H9 (cell line): Measurements from ENCODE around the gene CD19. TPM values are rescaled to one million over a fixed set of nuclear protein-coding genes. Genes with fewer than 3 reads are reported as not detected.

Source experiments
- DNase-seq: peaks from one replicate; pipeline ENCODE4 v3.0.0-alpha.2; 2017
- H2AFZ ChIP-seq: one replicate; pipeline ENCODE4 v1.6.1; 2013; ENCODE audit warnings: mild to moderate bottlenecking, low read length, control low read depth, moderate library complexity
- H2AK5ac ChIP-seq: 2 replicates; pipeline ENCODE4 v1.6.1; 2013; ENCODE audit warnings: low read length, control low read depth, mixed read lengths; ENCODE audit not compliant: insufficient read length
- H2BK120ac ChIP-seq: one replicate; pipeline ENCODE4 v1.6.1; 2013; ENCODE audit warnings: low read depth, mild to moderate bottlenecking, low read length, control low read depth, inconsistent platforms; ENCODE audit not compliant: poor library complexity, severe bottlenecking
- H2BK12ac ChIP-seq: 2 replicates; pipeline ENCODE4 v1.6.1; 2013; ENCODE audit warnings: low read length, control low read depth, mixed read lengths, low read depth; ENCODE audit not compliant: insufficient read length
- H2BK15ac ChIP-seq: 2 replicates; pipeline ENCODE4 v1.6.1; 2013; ENCODE audit warnings: low read depth, low read length, control low read depth
- H2BK20ac ChIP-seq: one replicate; pipeline ENCODE4 v1.6.1; 2013; ENCODE audit warnings: low read depth, mild to moderate bottlenecking, low read length, control low read depth, inconsistent platforms; ENCODE audit not compliant: poor library complexity, severe bottlenecking
- H2BK5ac ChIP-seq: 2 replicates; pipeline ENCODE4 v1.6.1; 2013; ENCODE audit warnings: low read length, control low read depth, mixed read lengths; ENCODE audit not compliant: insufficient read length
- H3K14ac ChIP-seq: 2 replicates; pipeline ENCODE4 v1.6.1; 2013; ENCODE audit warnings: low read length, control low read depth; ENCODE audit not compliant: insufficient read depth
- H3K18ac ChIP-seq: 2 replicates; pipeline ENCODE4 v1.6.1; 2013; ENCODE audit warnings: low read depth, mild to moderate bottlenecking, mixed read lengths, low read length, control low read depth; ENCODE audit not compliant: insufficient read length
- H3K23ac ChIP-seq: 2 replicates; pipeline ENCODE4 v1.6.1; 2013; ENCODE audit warnings: low read length, control low read depth, mixed read lengths, low read depth; ENCODE audit not compliant: insufficient read length
- H3K23me2 ChIP-seq: 2 replicates; pipeline ENCODE4 v1.6.1; 2013; ENCODE audit warnings: low read depth, mild to moderate bottlenecking, mixed read lengths, low read length, control low read depth; ENCODE audit not compliant: insufficient read length, poor library complexity, severe bottlenecking
- H3K27ac ChIP-seq: 2 replicates; pipeline ENCODE4 v1.5.1; 2013; ENCODE audit warnings: low read length, control low read depth, mixed read lengths, low read depth; ENCODE audit not compliant: insufficient read length
- H3K27me3 ChIP-seq: 2 replicates; pipeline ENCODE4 v1.6.1; 2013; ENCODE audit warnings: low read length, control low read depth, inconsistent platforms; ENCODE audit not compliant: insufficient read depth
- H3K4ac ChIP-seq: 2 replicates; pipeline ENCODE4 v1.6.1; 2013; ENCODE audit warnings: low read depth, mild to moderate bottlenecking, control low read depth, inconsistent platforms, low read length, moderate library complexity
- H3K4me1 ChIP-seq: 2 replicates; pipeline ENCODE4 v1.6.1; 2013; ENCODE audit warnings: low read length, control low read depth, inconsistent platforms; ENCODE audit not compliant: insufficient read depth
- H3K4me2 ChIP-seq: 2 replicates; pipeline ENCODE4 v1.6.1; 2013; ENCODE audit warnings: low read length, control low read depth, mixed read lengths; ENCODE audit not compliant: insufficient read length, insufficient read depth
- H3K56ac ChIP-seq: 2 replicates; pipeline ENCODE4 v1.6.1; 2013; ENCODE audit warnings: low read depth, mild to moderate bottlenecking, mixed read lengths, low read length, control low read depth; ENCODE audit not compliant: insufficient read length
- H3K79me1 ChIP-seq: 2 replicates; pipeline ENCODE4 v1.6.1; 2013; ENCODE audit warnings: low read depth, mild to moderate bottlenecking, moderate library complexity, low read length, control low read depth, inconsistent platforms; ENCODE audit not compliant: insufficient read depth, poor library complexity, severe bottlenecking
- H3K79me2 ChIP-seq: 2 replicates; pipeline ENCODE4 v1.6.1; 2013; ENCODE audit warnings: low read length, control low read depth, inconsistent platforms; ENCODE audit not compliant: insufficient read depth
- H3K9ac ChIP-seq: 2 replicates; pipeline ENCODE4 v1.6.1; 2013; ENCODE audit warnings: low read length, control low read depth, mixed read lengths; ENCODE audit not compliant: insufficient read length; ENCODE audit errors: extremely low read depth
- H3K9me3 ChIP-seq: one replicate; pipeline ENCODE4 v1.6.1; 2013; ENCODE audit warnings: low read depth, low read length, inconsistent platforms; ENCODE audit not compliant: control insufficient read depth
- H3T11ph ChIP-seq: one replicate; pipeline ENCODE4 v1.6.1; 2013; ENCODE audit warnings: mild to moderate bottlenecking, low read length, control low read depth, inconsistent platforms
- H4K20me1 ChIP-seq: one replicate; pipeline ENCODE4 v1.6.1; 2013; ENCODE audit not compliant: control insufficient read depth, insufficient read length, insufficient read depth
- H4K5ac ChIP-seq: 2 replicates; pipeline ENCODE4 v1.6.1; 2013; ENCODE audit warnings: low read depth, mild to moderate bottlenecking, mixed read lengths, low read length, control low read depth; ENCODE audit not compliant: insufficient read length
- H4K8ac ChIP-seq: replicated peaks from 2 replicates; pipeline ENCODE4 v1.6.1; 2013; ENCODE audit warnings: low read length, control low read depth, mixed read lengths, low read depth; ENCODE audit not compliant: insufficient read length
- H4K91ac ChIP-seq: 2 replicates; pipeline ENCODE4 v1.6.1; 2013; ENCODE audit warnings: low read depth, mild to moderate bottlenecking, moderate library complexity, mixed read lengths, low read length, control low read depth; ENCODE audit not compliant: insufficient read length
- H3K27ac Mint-ChIP-seq, 3 experiments: 2 replicates in 2 of 3; 3 replicates in 1 of 3; pipeline ENCODE4 v1.8.0; 2020 to 2021; ENCODE audit warnings: mixed read lengths in 3 of 3, mild to moderate bottlenecking in 1 of 3, moderate library complexity in 1 of 3
- H3K27me3 Mint-ChIP-seq: 2 replicates; pipeline ENCODE4 v1.8.0; 2021; ENCODE audit warnings: low read depth, mild to moderate bottlenecking, moderate library complexity, mixed read lengths
- H3K36me3 Mint-ChIP-seq, 3 experiments: 2 replicates in 2 of 3; 3 replicates in 1 of 3; pipeline ENCODE4 v1.8.0; 2020 to 2021; ENCODE audit warnings: low read depth in 3 of 3, mixed read lengths in 3 of 3; ENCODE audit not compliant: insufficient read depth in 1 of 3
- H3K4me1 Mint-ChIP-seq, 2 experiments: 2 replicates each; pipeline ENCODE4 v1.8.0; 2020; ENCODE audit warnings: mixed read lengths in 2 of 2
- H3K4me3 Mint-ChIP-seq, 2 experiments: 2 replicates in 1 of 2; 3 replicates in 1 of 2; pipeline ENCODE4 v1.8.0; 2020 to 2021; ENCODE audit warnings: mild to moderate bottlenecking in 2 of 2, mixed read lengths in 2 of 2, moderate library complexity in 1 of 2
- H3K9me3 Mint-ChIP-seq, 2 experiments: 2 replicates in 1 of 2; 3 replicates in 1 of 2; pipeline ENCODE4 v1.8.0; 2020; ENCODE audit warnings: mild to moderate bottlenecking in 2 of 2, mixed read lengths in 2 of 2, moderate library complexity in 1 of 2
- CTCF ChIP-seq: fragments of 200-600 bp; sonication (generic); conservative IDR thresholded peaks from 3 replicates; pipeline ENCODE4 v1.8.0; 2021; ENCODE audit warnings: antibody characterized with exemption, mild to moderate bottlenecking
- WGBS: extraction: QIAGEN DNeasy Blood & Tissue Kit; methylation state at CpG from one replicate; pipeline ENCODE4 v1.1.7; 2013; ENCODE audit warnings: missing lambda C conversion rate, low lambda C conversion rate, mixed read lengths; ENCODE audit not compliant: insufficient read length; ENCODE audit errors: extremely low coverage; 5-methylcytosine and 5-hydroxymethylcytosine counted together
- total RNA-seq: library from RNA; stranded (reverse); gene quantifications from 2 replicates; pipeline ENCODE4 v1.2.1, GENCODE V29; 2021

CD19 gene
- total RNA-seq, 1 experiment from 2014 or later = 0.50 TPM

DNA sequence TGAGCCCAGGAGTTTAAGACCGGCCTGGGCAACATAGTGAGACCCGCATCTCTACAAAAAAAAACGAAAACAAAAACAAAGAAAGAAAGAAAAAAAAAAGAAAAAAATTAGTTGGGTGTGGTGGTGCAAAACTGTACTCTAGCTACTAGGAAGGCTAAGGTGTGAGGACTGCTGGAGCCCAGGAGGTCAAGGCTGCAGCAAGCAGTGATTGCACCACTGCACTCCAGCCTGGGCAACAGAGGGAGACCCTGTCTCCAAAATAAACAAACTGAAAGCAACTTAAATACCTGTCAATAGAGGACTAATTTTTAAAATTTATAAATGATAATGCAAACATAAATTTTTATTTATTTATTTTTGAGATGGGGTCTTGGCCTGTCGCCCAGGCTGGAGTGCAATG is 36.2 kb upstream of the CD19 start:
- no CpG with 5 or more reads among the region's 4 CpGs for WGBS
- no peak overlapping the region for H2BK12ac ChIP-seq
- no peak overlapping the region for H3K14ac ChIP-seq
- no peaks in the 10 kb centered on the region for H3K79me2 ChIP-seq
- no peak overlapping the region for H3K18ac ChIP-seq
- H3K23ac ChIP-seq = no peak overlapping the region
- no peaks in the 10 kb centered on the region for H3K27me3 ChIP-seq
- DNase-seq = no peak
- H4K20me1 ChIP-seq = no peaks in the 10 kb centered on the region
- H3T11ph ChIP-seq = no peak overlapping the region
- H3K4me1 ChIP-seq = no peaks in the 10 kb centered on the region
- H4K5ac ChIP-seq = no peak overlapping the region
- no peaks in the 10 kb centered on the region for H3K9me3 Mint-ChIP-seq
- H2BK15ac ChIP-seq = no peak overlapping the region
- no peaks in the 10 kb centered on the region; a peak in 1 of 7 replicates for H3K36me3 Mint-ChIP-seq
- H3K23me2 ChIP-seq = no peaks in the 10 kb centered on the region
- H3K4me2 ChIP-seq = no peak overlapping the region
- H2AK5ac ChIP-seq = no peak overlapping the region
- no peaks in the 10 kb centered on the region for H3K27me3 Mint-ChIP-seq
- H3K9me3 ChIP-seq = no peaks in the 10 kb centered on the region
- no peak overlapping the region for H3K4me3 Mint-ChIP-seq
- no peak overlapping the region for H3K56ac ChIP-seq
- no peaks in the 10 kb centered on the region for H3K4me1 Mint-ChIP-seq
- no peak overlapping the region for H2BK5ac ChIP-seq
- H3K4ac ChIP-seq = no peak overlapping the region
- H2AFZ ChIP-seq = no peak overlapping the region
- no peak overlapping the region for H3K9ac ChIP-seq
- H3K27ac ChIP-seq = no peak overlapping the region
- H3K79me1 ChIP-seq = no peaks in the 10 kb centered on the region
- H4K91ac ChIP-seq = no peak overlapping the region
- no peak overlapping the region for H3K27ac Mint-ChIP-seq
- H4K8ac ChIP-seq = no peak overlapping the region
- H2BK120ac ChIP-seq = no peak overlapping the region
- no peak for TF ChIP-seq CTCF
- no peak overlapping the region for H2BK20ac ChIP-seq
